CD4-positive, alpha-beta T cell (primary cell): ENCODE results near the gene PLXND1. TPM values are rescaled to one million over a fixed set of nuclear protein-coding genes. Genes with fewer than 3 reads are reported as not detected.
A peak's percentile ranks its signal among the peaks of the same experiment; 100 is the strongest.
"Not testable (repeated sequence)": the region's sequence is repeated elsewhere in the genome, so short reads cannot be mapped to it uniquely, and the experiment has no call there.

Experiments
- ATAC-seq: fragments of 200-7000 bp; cut with Tn5 transposase; one replicate; pipeline ENCODE4 v1.10.0; 2022; ENCODE audit warnings: mild to moderate bottlenecking; ENCODE audit not compliant: poor library complexity
- CTCF ChIA-PET: fragments of 350-600 bp; sonication (Branson Sonifier 250); formaldehyde crosslinking; loops from one replicate; lab custom pipeline; 2021; ENCODE audit warnings: antibody characterized with exemption, inconsistent platforms; lab: Charles Lee
- POLR2A ChIA-PET: fragments of 350-600 bp; sonication (Branson Sonifier 250); formaldehyde crosslinking; loops from one replicate; lab custom pipeline; 2021; ENCODE audit warnings: antibody characterized with exemption, inconsistent platforms; lab: Charles Lee
- DNase-seq, 14 experiments: peaks; one replicate each; pipeline ENCODE4 v3.0.0-alpha.2; 2013 to 2020; ENCODE audit warnings: mixed read lengths in 2 of 14
- H3K27ac ChIP-seq, 2 donors: one replicate each; pipeline versions ENCODE4 v1.5.1 to v1.7.0; 2013; ENCODE audit warnings: low read length in 2 of 2, low read depth in 1 of 2, mild to moderate bottlenecking in 1 of 2
- H3K27me3 ChIP-seq, 2 experiments: 1 replicate in 1 of 2; 2 replicates in 1 of 2; pipeline versions ENCODE4 v1.6.1 to v1.7.0; 2013; ENCODE audit warnings: low read length in 2 of 2, control low read depth in 1 of 2, mild to moderate bottlenecking in 1 of 2, moderate library complexity in 1 of 2; ENCODE audit not compliant: insufficient read depth in 2 of 2, control insufficient read depth in 1 of 2
- H3K36me3 ChIP-seq: one replicate; pipeline ENCODE4 v1.6.1; 2013; ENCODE audit warnings: low read length, control low read depth; ENCODE audit not compliant: insufficient read depth
- H3K4me1 ChIP-seq: one replicate; pipeline ENCODE4 v1.6.1; 2013; ENCODE audit warnings: low read length, control low read depth; ENCODE audit not compliant: insufficient read depth
- H3K4me3 ChIP-seq: one replicate; pipeline ENCODE4 v1.5.1; 2013; ENCODE audit warnings: mild to moderate bottlenecking, low read length, moderate library complexity
- H3K9me3 ChIP-seq, 2 experiments: 1 replicate in 1 of 2; 2 replicates in 1 of 2; pipeline versions ENCODE4 v1.6.1 to v1.7.0; 2013; ENCODE audit warnings: low read length in 2 of 2, mild to moderate bottlenecking in 2 of 2, control low read depth in 1 of 2, moderate library complexity in 1 of 2; ENCODE audit not compliant: control insufficient read depth in 1 of 2, insufficient read depth in 1 of 2
- H3K27ac Mint-ChIP-seq: one replicate; pipeline ENCODE4 v1.8.0; 2020; ENCODE audit warnings: mixed read lengths
- H3K27me3 Mint-ChIP-seq: one replicate; pipeline ENCODE4 v1.8.0; 2021; ENCODE audit warnings: mixed read lengths
- H3K36me3 Mint-ChIP-seq: one replicate; pipeline ENCODE4 v1.8.0; 2021; ENCODE audit warnings: low read depth, mixed read lengths
- H3K4me1 Mint-ChIP-seq: one replicate; pipeline ENCODE4 v1.8.0; 2021; ENCODE audit warnings: low read depth, mixed read lengths
- H3K4me3 Mint-ChIP-seq: one replicate; pipeline ENCODE4 v1.8.0; 2020; ENCODE audit warnings: mild to moderate bottlenecking, mixed read lengths
- H3K9me3 Mint-ChIP-seq: one replicate; pipeline ENCODE4 v1.8.0; 2020; ENCODE audit warnings: mixed read lengths
- intact Hi-C, 2 experiments: fragments of 100-400 bp; cut with DNase I in 1 of 2; cut with micrococcal nuclease in 1 of 2; formaldehyde crosslinking; loops; one replicate each; pipeline versions ENCODE4 v1.15.1 to v1.9.0; 2023 to 2025; cut with DNase I, micrococcal nuclease
- total RNA-seq, 174 experiments: library from RNA in 2 of 174; stranded (reverse) in 2 of 174; gene quantifications; one replicate each; pipeline ENCODE4 v1.2.3 and lab custom pipeline; 2021 to 2026
- TF ChIP-seq, protein P1 (sequence below): fragments of 200-600 bp; IDR thresholded peaks from one replicate; pipeline ENCODE4 v1.8.0; 2022; ENCODE audit warnings: antibody characterized with exemption, mild to moderate bottlenecking

Gene PLXND1
- total RNA-seq, 2 experiments from 2014 or later = 61.7 to 62.5 TPM

DNA sequence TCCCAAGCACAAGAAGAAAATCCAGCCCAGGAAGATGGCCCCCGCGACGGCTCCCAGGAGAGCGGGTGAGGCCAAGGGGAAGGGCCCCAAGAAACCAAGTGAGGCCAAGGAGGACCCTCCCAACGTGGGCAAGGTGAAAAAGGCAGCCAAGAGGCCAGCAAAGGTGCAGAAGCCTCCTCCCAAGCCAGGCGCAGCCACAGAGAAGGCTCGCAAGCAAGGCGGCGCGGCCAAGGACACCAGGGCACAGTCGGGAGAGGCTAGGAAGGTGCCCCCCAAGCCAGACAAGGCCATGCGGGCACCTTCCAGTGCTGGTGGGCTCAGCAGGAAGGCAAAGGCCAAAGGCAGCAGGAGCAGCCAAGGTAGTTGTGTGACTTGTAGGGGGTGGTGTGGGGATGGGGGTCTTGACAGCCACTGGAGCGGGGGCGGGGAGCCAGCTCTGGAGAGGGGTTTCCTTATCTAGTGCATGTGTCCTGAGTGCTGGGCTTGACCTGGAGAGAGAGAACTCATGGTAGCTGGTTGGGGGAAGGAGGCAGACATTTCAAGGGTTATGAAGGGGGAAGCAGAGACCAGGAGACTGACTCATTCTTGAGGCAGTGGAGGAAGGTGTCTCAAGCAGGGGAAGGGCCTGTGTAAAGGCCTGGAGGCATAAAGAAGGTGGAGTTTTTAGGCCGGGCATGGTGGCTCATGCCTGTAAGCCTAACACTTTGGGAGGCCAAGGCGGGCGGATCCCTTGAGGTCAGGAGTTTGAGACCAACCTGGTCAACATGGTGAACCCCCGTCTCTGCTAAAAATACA lies 57.3 kb downstream of the PLXND1 start:
- no peaks in the 10 kb centered on the region for H3K27me3 Mint-ChIP-seq
- H3K4me3 Mint-ChIP-seq = no peak overlapping the region
- DNase-seq (peak in 2 of 14 experiments; percentile 42 to 49), ATAC-seq (no peak)
- peaks cover 7% of the 10 kb centered on the region for H3K4me1 Mint-ChIP-seq
- H3K27me3 ChIP-seq = no peaks in the 10 kb centered on the region
- no peaks in the 10 kb centered on the region for H3K36me3 ChIP-seq
- H3K4me3 ChIP-seq = no peak overlapping the region
- peaks cover 8% of the 10 kb centered on the region for H3K4me1 ChIP-seq
- ChIA-PET CTCF (no interaction called here), POLR2A (no interaction called here)
- no peaks in the 10 kb centered on the region for H3K36me3 Mint-ChIP-seq
- no peaks in the 10 kb centered on the region for H3K9me3 ChIP-seq
- H3K27ac ChIP-seq = no peak overlapping the region
- no peak overlapping the region for H3K27ac Mint-ChIP-seq
- TF ChIP-seq, protein P1, sequence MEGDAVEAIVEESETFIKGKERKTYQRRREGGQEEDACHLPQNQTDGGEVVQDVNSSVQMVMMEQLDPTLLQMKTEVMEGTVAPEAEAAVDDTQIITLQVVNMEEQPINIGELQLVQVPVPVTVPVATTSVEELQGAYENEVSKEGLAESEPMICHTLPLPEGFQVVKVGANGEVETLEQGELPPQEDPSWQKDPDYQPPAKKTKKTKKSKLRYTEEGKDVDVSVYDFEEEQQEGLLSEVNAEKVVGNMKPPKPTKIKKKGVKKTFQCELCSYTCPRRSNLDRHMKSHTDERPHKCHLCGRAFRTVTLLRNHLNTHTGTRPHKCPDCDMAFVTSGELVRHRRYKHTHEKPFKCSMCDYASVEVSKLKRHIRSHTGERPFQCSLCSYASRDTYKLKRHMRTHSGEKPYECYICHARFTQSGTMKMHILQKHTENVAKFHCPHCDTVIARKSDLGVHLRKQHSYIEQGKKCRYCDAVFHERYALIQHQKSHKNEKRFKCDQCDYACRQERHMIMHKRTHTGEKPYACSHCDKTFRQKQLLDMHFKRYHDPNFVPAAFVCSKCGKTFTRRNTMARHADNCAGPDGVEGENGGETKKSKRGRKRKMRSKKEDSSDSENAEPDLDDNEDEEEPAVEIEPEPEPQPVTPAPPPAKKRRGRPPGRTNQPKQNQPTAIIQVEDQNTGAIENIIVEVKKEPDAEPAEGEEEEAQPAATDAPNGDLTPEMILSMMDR = no peak
- no peaks in the 10 kb centered on the region for H3K9me3 Mint-ChIP-seq
- intact Hi-C loops = no loop called here

DNA sequence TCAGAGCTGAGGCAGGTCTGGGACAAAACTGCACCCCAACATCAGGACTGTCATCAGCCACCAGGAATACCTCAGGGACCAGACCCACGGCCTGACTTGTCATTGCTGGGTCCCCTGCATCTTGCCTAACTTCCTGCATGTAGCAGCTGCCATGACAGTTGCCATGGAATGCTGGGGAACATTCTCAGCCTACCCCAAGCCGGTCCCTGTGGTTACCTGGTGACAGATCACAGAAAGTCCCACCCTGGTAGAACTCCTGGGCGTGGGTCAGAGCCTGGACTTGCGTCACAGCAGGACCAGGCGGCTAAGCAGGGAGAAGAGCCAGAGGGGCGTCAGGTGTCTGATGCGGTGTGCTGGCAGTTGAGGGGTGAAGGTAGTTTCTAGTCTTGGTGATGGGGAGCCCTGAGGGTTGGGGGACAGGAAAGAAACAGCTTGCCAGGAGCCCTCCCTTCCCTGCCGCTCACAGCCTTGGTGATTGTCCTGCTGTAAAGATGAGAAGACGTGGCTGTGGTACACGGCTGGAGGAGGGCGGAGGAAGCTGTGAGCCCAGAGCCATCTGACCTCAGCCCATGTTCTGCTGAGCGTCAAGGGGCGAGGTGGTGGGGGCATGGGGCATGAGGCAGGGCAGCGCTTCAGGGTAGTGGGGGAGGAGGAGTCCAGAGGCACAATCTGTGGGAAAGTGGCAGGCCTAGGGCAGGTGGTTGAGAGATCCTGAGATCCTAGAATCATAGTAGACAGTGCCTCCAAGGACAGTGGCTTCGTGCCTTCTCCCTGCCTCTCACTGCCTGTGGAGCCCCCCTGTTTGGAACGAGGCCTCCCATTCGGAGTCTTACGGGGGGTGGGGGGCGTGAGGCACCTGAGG lies 58.1 kb downstream of the PLXND1 start:
- intact Hi-C loops = no loop called here
- DNase-seq = no peak

DNA sequence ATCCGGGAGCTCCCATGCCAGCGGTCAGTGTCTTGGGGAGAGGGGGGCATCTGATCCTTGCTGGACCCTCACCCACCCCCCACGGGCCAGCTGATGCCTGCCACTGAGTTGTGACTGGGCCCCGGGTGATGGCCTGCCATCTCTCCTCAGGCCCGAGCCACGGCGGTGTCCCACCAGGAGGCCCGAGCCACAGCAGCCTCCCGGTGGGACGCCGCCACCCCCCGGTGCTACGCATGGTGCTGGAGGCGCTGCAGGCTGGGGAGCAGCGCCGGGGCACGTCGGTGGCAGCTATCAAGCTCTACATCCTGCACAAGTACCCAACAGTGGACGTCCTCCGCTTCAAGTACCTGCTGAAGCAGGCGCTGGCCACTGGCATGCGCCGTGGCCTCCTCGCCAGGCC lies 59.2 kb downstream of the PLXND1 start:
- Histone ChIP-seq H3K9me3 (no peaks in the 10 kb centered on the region), H3K4me1 (no peaks in the 10 kb centered on the region), H3K27me3 (no peaks in the 10 kb centered on the region), H3K36me3 (no peaks in the 10 kb centered on the region), H3K4me3 (no peak overlapping the region), H3K27ac (no peak overlapping the region)
- TF ChIP-seq, protein P1 = no peak
- Mint-ChIP-seq H3K4me1 (no peaks in the 10 kb centered on the region), H3K27me3 (no peaks in the 10 kb centered on the region), H3K36me3 (no peaks in the 10 kb centered on the region), H3K9me3 (no peaks in the 10 kb centered on the region), H3K4me3 (no peak overlapping the region), H3K27ac (no peak overlapping the region)
- intact Hi-C loops = no loop called here
- ChIA-PET POLR2A (no interaction called here), CTCF (no interaction called here)
- no peak for DNase-seq
- ATAC-seq = no peak

More for the DNA sequence above, 58.1 kb downstream of the PLXND1 start:
- no peak for ATAC-seq
- no peaks in the 10 kb centered on the region for H3K27me3 Mint-ChIP-seq
- H3K9me3 Mint-ChIP-seq = no peaks in the 10 kb centered on the region
- POLR2A ChIA-PET = no interaction called here
- H3K4me1 Mint-ChIP-seq = no peaks in the 10 kb centered on the region
- CTCF ChIA-PET = no interaction called here
- H3K27ac ChIP-seq = no peak overlapping the region
- H3K27ac Mint-ChIP-seq = no peak overlapping the region
- no peak overlapping the region for H3K4me3 Mint-ChIP-seq
- no peaks in the 10 kb centered on the region for H3K36me3 Mint-ChIP-seq
- TF ChIP-seq, protein P1 = no peak
- H3K9me3 ChIP-seq = no peaks in the 10 kb centered on the region
- H3K36me3 ChIP-seq = no peaks in the 10 kb centered on the region
- no peak overlapping the region for H3K4me3 ChIP-seq
- H3K4me1 ChIP-seq = peaks cover 2% of the 10 kb centered on the region
- H3K27me3 ChIP-seq = no peaks in the 10 kb centered on the region

DNA sequence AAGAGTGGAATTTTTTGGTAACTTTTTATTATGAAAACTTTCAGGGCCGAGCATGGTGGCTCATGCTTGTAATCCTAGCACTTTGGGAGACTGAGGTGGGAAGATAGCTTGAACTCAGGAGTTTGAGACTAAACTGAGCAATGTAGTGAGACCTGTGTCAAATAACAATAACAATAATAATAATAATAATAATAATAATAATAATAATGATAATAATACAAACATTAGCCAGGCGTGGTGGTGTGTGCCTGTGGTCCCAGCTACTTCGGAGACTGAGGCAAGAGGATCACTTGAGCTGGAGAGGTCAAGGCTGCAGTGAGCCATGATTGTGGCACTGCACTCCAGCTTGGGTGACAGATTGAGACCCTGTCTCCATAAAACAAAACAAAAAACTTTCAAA lies 60.5 kb downstream of the PLXND1 start:
- H3K4me3 ChIP-seq, CTCF ChIA-PET, H3K4me1 Mint-ChIP-seq, DNase-seq, H3K9me3 ChIP-seq, H3K27ac ChIP-seq, H3K27me3 Mint-ChIP-seq, H3K36me3 Mint-ChIP-seq, ATAC-seq, H3K27me3 ChIP-seq, H3K27ac Mint-ChIP-seq, H3K36me3 ChIP-seq, intact Hi-C loops, H3K9me3 Mint-ChIP-seq, H3K4me1 ChIP-seq, H3K4me3 Mint-ChIP-seq: not testable (repeated sequence)
- POLR2A ChIA-PET = interaction anchor here (3.7 kb wide), 1 partner anchor 31 kb away, joined by 11 read pairs; no protein-coding TSS in a partner anchor
